ENCODE measurements around the gene TRAPPC8. TPM values are rescaled to one million over a fixed set of nuclear protein-coding genes. Genes with fewer than 3 reads are reported as not detected.
A peak's percentile ranks its signal among the peaks of the same experiment; 100 is the strongest.

Gene TRAPPC8, protein sequence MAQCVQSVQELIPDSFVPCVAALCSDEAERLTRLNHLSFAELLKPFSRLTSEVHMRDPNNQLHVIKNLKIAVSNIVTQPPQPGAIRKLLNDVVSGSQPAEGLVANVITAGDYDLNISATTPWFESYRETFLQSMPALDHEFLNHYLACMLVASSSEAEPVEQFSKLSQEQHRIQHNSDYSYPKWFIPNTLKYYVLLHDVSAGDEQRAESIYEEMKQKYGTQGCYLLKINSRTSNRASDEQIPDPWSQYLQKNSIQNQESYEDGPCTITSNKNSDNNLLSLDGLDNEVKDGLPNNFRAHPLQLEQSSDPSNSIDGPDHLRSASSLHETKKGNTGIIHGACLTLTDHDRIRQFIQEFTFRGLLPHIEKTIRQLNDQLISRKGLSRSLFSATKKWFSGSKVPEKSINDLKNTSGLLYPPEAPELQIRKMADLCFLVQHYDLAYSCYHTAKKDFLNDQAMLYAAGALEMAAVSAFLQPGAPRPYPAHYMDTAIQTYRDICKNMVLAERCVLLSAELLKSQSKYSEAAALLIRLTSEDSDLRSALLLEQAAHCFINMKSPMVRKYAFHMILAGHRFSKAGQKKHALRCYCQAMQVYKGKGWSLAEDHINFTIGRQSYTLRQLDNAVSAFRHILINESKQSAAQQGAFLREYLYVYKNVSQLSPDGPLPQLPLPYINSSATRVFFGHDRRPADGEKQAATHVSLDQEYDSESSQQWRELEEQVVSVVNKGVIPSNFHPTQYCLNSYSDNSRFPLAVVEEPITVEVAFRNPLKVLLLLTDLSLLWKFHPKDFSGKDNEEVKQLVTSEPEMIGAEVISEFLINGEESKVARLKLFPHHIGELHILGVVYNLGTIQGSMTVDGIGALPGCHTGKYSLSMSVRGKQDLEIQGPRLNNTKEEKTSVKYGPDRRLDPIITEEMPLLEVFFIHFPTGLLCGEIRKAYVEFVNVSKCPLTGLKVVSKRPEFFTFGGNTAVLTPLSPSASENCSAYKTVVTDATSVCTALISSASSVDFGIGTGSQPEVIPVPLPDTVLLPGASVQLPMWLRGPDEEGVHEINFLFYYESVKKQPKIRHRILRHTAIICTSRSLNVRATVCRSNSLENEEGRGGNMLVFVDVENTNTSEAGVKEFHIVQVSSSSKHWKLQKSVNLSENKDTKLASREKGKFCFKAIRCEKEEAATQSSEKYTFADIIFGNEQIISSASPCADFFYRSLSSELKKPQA (N-terminal part only)
- total RNA-seq: 10 to 100 TPM; 41.5 to 42.1 TPM

DNA sequence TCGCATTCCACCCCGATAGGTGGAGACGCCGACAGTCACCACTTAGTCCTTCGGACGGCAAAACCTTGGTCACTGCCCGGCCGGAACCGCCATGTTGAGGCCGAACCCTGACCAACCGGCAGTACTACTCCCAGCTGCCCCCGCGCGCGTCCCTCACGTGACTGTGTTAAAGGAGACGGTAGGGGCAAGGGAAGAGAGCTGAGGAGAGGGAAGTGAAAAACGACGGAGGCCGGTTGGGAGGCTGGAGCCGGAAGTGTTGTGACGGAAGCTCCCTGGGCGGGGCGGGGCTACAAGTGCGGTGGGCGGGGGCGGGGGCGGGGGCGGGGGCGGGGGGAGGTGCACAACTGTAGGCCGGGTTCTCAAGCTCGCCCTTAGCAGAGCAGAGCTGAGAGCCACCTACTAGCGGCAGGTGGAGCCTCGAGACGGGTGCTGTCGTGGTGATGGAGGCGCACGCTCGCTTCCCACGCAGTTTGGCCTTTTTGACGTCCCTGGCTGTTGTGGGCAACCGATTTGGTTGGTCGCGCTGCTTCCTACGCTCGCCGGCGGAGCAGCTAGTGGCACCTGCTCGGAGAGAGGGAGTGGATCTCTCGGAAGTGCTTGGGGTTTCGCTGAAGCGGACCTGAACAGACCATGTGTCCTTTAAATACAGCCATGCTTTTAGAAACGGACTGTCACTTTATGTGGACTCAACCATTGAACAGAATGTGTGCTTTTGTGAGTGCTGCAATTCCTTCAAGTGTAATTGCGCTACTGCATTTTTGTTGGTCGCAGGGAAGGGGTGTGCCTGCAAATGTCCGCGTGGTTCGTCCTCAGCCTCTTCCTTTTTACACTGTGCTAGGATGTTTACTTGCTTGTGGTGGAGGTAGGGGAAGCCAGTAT is at the start of gene TRAPPC8:
TRAPPC8 (minus strand) TSS at position 130 of the 879 bp plus-strand sequence. CDS start 364 bp downstream, outside the sequence.
- Mint-ChIP-seq H3K9me3 (ENCODE audit: insufficient read depth) (no peaks in the 10 kb centered on the region), H3K4me3 (peak within 1 kb of the TSS; percentile 95), H3K27me3 (ENCODE audit: low read depth) (no peaks in the 10 kb centered on the region), H3K27ac (peak within 1 kb of the TSS; percentile 98), H3K36me3 (ENCODE audit: low read depth) (peaks cover 13% of the 10 kb centered on the region), H3K4me1 (ENCODE audit: low read depth) (peaks cover 43% of the 10 kb centered on the region)
- ChIA-PET POLR2A (interaction anchor here (0.7 to 4.3 kb wide), 9 partner anchors 17 to 173 kb away, joined by 3 to 70 read pairs (median 4); partner anchors contain the start of genes RNF125 and RNF138), CTCF (interaction anchor here (0.9 to 4.7 kb wide), 19 partner anchors 10 to 214 kb away, joined by 3 to 44 read pairs (median 4); partner anchors contain the start of gene RNF125)
- ATAC-seq (peak; percentile 93), DNase-seq (peak; percentile 95)

DNA sequence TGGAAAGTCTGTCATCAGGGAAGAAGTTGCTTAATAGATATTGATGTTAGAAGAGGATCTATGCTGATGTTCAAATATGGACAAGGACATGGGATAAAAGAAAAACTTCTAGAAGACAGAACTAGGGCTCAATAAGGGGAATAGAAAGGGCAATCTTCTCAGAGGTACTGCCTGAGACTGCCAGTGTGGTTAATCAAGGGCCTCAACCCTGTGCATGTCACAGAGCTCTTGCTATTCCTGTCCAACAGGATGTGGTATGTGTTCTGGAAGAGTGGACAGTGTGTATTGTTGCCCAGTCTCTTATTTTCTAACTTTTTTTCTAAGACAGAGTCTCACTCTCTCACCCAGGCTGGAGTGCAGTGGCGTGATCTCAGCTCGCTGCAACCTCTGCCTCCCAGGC is 47.9 kb upstream of the TRAPPC8 start:
- CTCF ChIA-PET: no interaction called here
- no peaks in the 10 kb centered on the region for H3K36me3 Mint-ChIP-seq (ENCODE audit: low read depth)
- POLR2A ChIA-PET: interaction anchor here (1.5 kb wide), 1 partner anchor 28 kb away, joined by 3 read pairs; no protein-coding TSS in a partner anchor
- H3K9me3 Mint-ChIP-seq (ENCODE audit: insufficient read depth): no peaks in the 10 kb centered on the region
- ATAC-seq: no peak
- DNase-seq: no peak
- peaks cover 2% of the 10 kb centered on the region for H3K27me3 Mint-ChIP-seq (ENCODE audit: low read depth)
- no peak overlapping the region for H3K4me3 Mint-ChIP-seq
- H3K27ac Mint-ChIP-seq: no peak overlapping the region
- H3K4me1 Mint-ChIP-seq (ENCODE audit: low read depth): peaks cover 3% of the 10 kb centered on the region

DNA sequence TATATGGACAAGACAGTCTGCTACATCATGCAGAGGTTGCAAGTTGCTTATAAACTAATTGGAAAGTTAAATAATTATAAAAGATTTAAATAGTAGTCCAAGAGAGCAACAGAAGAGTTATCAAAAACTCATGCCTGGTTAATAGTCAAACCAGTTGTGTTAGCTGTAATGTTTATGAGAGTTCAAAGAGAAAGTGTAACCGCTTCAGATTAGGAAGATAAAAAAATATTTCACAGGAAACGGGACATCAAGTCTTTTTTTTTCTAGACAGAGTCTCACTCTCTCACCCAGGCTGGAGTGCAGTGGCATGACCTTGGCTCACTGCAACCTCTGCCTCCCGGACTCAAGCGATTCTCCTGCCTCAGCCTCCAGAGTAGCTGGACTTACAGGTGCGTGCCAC is 41.0 kb upstream of the TRAPPC8 start:
- Mint-ChIP-seq H3K4me1 (ENCODE audit: low read depth) (peaks cover 8% of the 10 kb centered on the region), H3K9me3 (ENCODE audit: insufficient read depth) (peaks cover under 1% of the 10 kb centered on the region), H3K36me3 (ENCODE audit: low read depth) (peaks cover 3% of the 10 kb centered on the region), H3K27me3 (ENCODE audit: low read depth) (no peaks in the 10 kb centered on the region), H3K27ac (no peak overlapping the region), H3K4me3 (no peak overlapping the region)
- DNase-seq (no peak), ATAC-seq (no peak)
- ChIA-PET CTCF (no interaction called here), POLR2A (interaction anchor here (2.1 kb wide), 1 partner anchor 35 kb away, joined by 9 read pairs; the partner anchor contains the start of gene RNF125)

DNA sequence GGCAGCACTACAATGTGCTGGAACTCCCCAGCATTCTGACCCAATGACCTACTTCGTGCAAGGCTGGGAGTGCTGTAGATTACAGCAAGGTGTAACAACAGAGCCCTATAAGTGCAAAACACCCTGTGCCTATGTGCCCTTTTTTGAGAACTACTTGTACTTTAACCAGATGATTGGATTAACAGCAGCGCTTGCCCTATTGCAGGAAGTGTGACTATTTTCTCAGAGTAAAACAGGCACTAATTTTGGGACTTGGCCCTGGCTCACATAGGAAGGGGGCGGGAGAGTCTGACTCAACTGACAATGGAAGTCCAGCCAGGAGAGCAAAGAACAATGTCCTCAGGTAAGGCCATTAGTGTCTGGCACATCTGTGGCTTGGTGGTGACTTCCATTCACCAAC is 40.1 kb upstream of the TRAPPC8 start:
- peaks cover 7% of the 10 kb centered on the region for H3K9me3 Mint-ChIP-seq (ENCODE audit: insufficient read depth)
- ATAC-seq (no peak), DNase-seq (no peak)
- H3K4me3 Mint-ChIP-seq: no peak overlapping the region
- H3K27ac Mint-ChIP-seq: no peak overlapping the region
- peaks cover 8% of the 10 kb centered on the region for H3K4me1 Mint-ChIP-seq (ENCODE audit: low read depth)
- CTCF ChIA-PET: no interaction called here
- H3K27me3 Mint-ChIP-seq (ENCODE audit: low read depth): no peaks in the 10 kb centered on the region
- POLR2A ChIA-PET: no interaction called here
- H3K36me3 Mint-ChIP-seq (ENCODE audit: low read depth): peaks cover 4% of the 10 kb centered on the region

DNA sequence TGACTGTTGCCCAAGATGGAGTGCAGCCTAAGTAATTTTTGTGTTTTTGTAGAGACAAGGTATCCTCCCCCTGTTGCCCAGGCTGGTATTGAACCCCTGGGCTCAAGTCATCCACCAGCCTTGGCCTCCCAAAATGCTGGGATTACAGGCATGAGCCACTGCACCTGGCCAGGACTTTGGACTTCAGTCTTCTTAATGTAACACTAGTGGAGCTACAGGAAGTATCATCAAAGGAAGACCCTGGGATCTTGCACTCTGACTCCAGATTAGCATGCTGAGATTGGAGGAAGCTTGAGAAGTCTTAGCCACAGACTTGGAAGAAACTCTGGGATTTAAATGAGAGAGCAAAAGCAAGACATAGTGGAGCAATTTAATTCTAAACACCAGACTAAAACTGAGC is 37.9 kb upstream of the TRAPPC8 start:
- no peaks in the 10 kb centered on the region for H3K27me3 Mint-ChIP-seq (ENCODE audit: low read depth)
- H3K9me3 Mint-ChIP-seq (ENCODE audit: insufficient read depth): peaks cover 7% of the 10 kb centered on the region
- no peak overlapping the region for H3K4me3 Mint-ChIP-seq
- peaks cover 6% of the 10 kb centered on the region for H3K36me3 Mint-ChIP-seq (ENCODE audit: low read depth)
- ChIA-PET POLR2A (no interaction called here), CTCF (no interaction called here)
- ATAC-seq (no peak), DNase-seq (no peak)
- H3K27ac Mint-ChIP-seq: no peak overlapping the region
- H3K4me1 Mint-ChIP-seq (ENCODE audit: low read depth): peaks cover 8% of the 10 kb centered on the region

DNA sequence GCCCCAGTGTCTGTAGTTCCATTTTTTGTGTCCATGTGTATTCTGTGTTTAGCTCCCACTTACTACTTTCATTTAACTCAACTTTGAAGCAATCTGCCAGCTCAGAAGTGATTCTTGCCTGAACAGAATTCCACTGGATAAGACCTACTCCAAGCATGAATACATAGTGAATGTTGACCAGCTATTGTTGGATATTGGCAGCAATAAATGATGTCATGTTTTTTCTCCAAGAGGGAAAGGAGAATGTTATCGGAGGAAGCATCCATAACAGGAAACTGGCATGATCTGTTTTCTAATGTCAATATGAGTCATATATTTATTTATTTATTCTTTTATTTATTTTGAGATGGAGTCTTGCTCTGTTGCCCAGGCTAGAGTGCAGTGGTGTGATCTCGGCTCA is 36.8 kb upstream of the TRAPPC8 start:
- no peaks in the 10 kb centered on the region for H3K27me3 Mint-ChIP-seq (ENCODE audit: low read depth)
- ChIA-PET POLR2A (interaction anchor here (1.0 to 1.3 kb wide), 2 partner anchors 37 to 39 kb away, joined by 3 read pairs; partner anchors contain the start of gene RNF125), CTCF (no interaction called here)
- H3K27ac Mint-ChIP-seq: no peak overlapping the region
- peaks cover 6% of the 10 kb centered on the region for H3K4me1 Mint-ChIP-seq (ENCODE audit: low read depth)
- ATAC-seq (no peak), DNase-seq (no peak)
- H3K4me3 Mint-ChIP-seq: no peak overlapping the region
- H3K36me3 Mint-ChIP-seq (ENCODE audit: low read depth): peaks cover 9% of the 10 kb centered on the region
- H3K9me3 Mint-ChIP-seq (ENCODE audit: insufficient read depth): peaks cover 13% of the 10 kb centered on the region

DNA sequence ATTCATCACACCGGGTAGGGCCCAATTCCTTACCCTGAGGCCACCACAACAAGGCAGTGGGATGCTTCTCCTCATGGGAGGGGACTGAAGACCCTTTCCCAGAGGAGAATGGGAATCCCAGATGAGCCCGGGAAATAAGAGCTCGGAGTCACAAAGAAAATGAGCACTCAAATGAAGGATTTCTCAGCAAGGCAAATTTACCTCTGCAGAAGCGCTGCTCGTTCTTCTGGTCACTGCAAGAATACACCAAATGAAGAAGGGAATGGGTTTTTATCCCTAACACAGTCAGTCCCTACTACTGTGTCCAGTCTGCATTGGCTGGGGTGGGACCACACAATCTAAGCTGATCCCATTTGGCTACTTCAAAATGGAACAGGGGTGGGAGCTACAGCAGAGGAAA is 35.7 kb upstream of the TRAPPC8 start:
- no peak overlapping the region for H3K27ac Mint-ChIP-seq
- ChIA-PET CTCF (interaction anchor here (2.7 kb wide), 1 partner anchor 93 kb away, joined by 6 read pairs; no protein-coding TSS in a partner anchor), POLR2A (interaction anchor here (1.3 kb wide), 1 partner anchor 36 kb away, joined by 3 read pairs; no protein-coding TSS in a partner anchor)
- no peak for ATAC-seq
- H3K4me3 Mint-ChIP-seq: no peak overlapping the region
- peaks cover 14% of the 10 kb centered on the region for H3K36me3 Mint-ChIP-seq (ENCODE audit: low read depth)
- peaks cover 21% of the 10 kb centered on the region for H3K9me3 Mint-ChIP-seq (ENCODE audit: insufficient read depth)
- H3K4me1 Mint-ChIP-seq (ENCODE audit: low read depth): no peaks in the 10 kb centered on the region
- DNase-seq: no peak
- no peaks in the 10 kb centered on the region for H3K27me3 Mint-ChIP-seq (ENCODE audit: low read depth)

DNA sequence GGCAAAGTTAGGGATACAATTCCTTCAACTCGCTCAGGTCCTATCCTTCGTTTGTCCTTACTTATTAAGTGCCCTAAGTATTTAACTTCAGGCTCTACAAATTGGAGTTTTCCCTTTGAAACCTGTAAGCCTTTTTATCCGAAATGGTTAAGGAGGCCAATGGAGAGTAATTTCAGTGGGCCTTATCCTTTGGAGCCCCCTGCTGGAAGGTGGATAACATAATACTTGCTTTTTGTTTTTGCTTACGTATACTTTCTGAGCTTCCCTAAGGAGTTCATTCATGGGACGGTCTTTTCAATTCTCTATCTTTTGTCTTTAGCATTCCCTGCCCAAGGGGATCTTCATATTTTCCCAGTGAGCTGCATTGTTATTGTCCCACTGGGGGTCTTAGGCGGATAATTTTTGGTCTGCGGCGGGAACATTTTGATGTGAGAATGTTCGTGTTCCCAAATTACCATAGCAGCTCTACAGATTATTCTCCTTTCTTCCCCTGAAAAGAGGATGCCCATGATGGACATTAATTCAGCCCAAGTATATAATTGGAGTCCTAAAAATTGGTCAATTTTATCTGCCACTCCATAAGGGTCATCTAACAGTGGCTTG is 34.4 kb upstream of the TRAPPC8 start:
- peaks cover 14% of the 10 kb centered on the region for H3K36me3 Mint-ChIP-seq (ENCODE audit: low read depth)
- no peak overlapping the region for H3K27ac Mint-ChIP-seq
- no peak overlapping the region for H3K4me3 Mint-ChIP-seq
- peak; percentile 44 for DNase-seq
- peaks cover 21% of the 10 kb centered on the region for H3K9me3 Mint-ChIP-seq (ENCODE audit: insufficient read depth)
- no peak for ATAC-seq
- no peaks in the 10 kb centered on the region for H3K4me1 Mint-ChIP-seq (ENCODE audit: low read depth)
- no peaks in the 10 kb centered on the region for H3K27me3 Mint-ChIP-seq (ENCODE audit: low read depth)
- ChIA-PET POLR2A (no interaction called here), CTCF (interaction anchor here (0.6 to 2.7 kb wide), 15 partner anchors 9 to 285 kb away, joined by 3 to 9 read pairs (median 3); partner anchors contain the start of gene TRAPPC8)

DNA sequence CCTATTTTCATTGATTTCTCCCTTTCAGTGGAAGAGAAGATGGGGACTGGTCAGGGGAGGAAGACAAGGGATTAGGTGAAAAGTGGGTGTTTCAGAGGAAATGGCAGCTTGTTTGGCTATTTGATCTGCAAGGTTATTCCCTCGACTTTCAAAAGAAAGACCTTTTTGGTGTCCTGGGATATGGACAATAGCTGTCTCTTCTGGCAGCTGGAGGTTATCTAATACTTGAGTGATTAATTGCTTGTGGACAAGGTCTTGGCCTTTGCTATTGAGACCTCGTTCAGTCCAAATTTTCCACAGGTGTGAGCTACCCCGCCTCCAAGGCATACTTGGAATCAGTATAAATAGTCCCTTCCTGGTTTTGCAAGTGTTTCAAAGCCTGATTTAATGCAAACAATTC is 33.3 kb upstream of the TRAPPC8 start:
- no peak overlapping the region for H3K4me3 Mint-ChIP-seq
- H3K36me3 Mint-ChIP-seq (ENCODE audit: low read depth): peaks cover 14% of the 10 kb centered on the region
- POLR2A ChIA-PET: no interaction called here
- CTCF ChIA-PET: interaction anchor here (0.8 to 2.7 kb wide), 10 partner anchors 11 to 235 kb away, joined by 3 to 9 read pairs (median 3); partner anchors contain the start of gene TRAPPC8
- DNase-seq: no peak
- no peaks in the 10 kb centered on the region for H3K27me3 Mint-ChIP-seq (ENCODE audit: low read depth)
- no peak for ATAC-seq
- H3K9me3 Mint-ChIP-seq (ENCODE audit: insufficient read depth): peaks cover 21% of the 10 kb centered on the region
- H3K4me1 Mint-ChIP-seq (ENCODE audit: low read depth): no peaks in the 10 kb centered on the region
- H3K27ac Mint-ChIP-seq: no peak overlapping the region

DNA sequence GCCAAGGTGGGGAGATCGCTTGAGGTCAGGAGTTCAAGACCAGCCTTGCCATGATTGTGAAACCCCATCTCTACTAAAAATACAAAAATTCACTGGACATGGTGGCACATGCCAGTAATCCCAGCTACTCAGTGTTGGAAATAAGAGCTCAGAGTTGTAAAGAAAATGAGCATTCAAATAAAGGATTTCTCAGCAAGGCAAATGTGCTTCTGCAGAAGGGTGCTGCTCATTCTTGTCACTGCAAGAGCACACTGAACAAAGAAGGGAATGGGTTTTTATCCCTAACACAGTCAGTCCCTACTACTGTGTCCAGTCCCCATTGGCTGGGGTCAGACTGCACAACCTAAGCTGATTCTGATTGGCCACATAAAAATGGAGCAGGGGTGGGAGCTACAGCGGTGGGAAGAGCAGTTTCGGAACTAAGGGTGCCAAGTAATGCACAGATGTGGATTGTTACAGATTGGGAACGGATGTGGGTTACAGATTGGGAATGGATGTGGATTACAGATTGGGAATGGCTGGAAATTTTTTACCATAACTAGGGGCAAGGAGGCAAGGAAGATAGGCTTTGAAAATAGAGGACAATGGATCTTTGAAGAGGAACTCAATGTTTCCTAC is 31.1 kb upstream of the TRAPPC8 start:
- Mint-ChIP-seq H3K4me3 (no peak overlapping the region), H3K27me3 (ENCODE audit: low read depth) (peaks cover 4% of the 10 kb centered on the region), H3K36me3 (ENCODE audit: low read depth) (peaks cover 11% of the 10 kb centered on the region), H3K9me3 (ENCODE audit: insufficient read depth) (peaks cover 21% of the 10 kb centered on the region), H3K27ac (no peak overlapping the region), H3K4me1 (ENCODE audit: low read depth) (no peaks in the 10 kb centered on the region)
- ATAC-seq: no peak
- POLR2A ChIA-PET: no interaction called here
- no peak for DNase-seq
- CTCF ChIA-PET: interaction anchor here (1.6 kb wide), 1 partner anchor 16 kb away, joined by 3 read pairs; no protein-coding TSS in a partner anchor
